Measurements from ENCODE around the gene TRPM2. TPM values are rescaled to one million over a fixed set of nuclear protein-coding genes. Genes with fewer than 3 reads are reported as not detected.

The TRPM2 gene
- total RNA-seq, 6 experiments from 2014 or later, result 0.92 to 2.0 (median 1.2) TPM

- Histone ChIP-seq H3K27ac (no peak overlapping the region), H3K4me3 (no peak overlapping the region), H3K9me3 (no peaks in the 10 kb centered on the region), H3K36me3 (no peaks in the 10 kb centered on the region), H3K27me3 (no peaks in the 10 kb centered on the region), H3K4me1 (no peaks in the 10 kb centered on the region)
- TF ChIP-seq, protein P1, sequence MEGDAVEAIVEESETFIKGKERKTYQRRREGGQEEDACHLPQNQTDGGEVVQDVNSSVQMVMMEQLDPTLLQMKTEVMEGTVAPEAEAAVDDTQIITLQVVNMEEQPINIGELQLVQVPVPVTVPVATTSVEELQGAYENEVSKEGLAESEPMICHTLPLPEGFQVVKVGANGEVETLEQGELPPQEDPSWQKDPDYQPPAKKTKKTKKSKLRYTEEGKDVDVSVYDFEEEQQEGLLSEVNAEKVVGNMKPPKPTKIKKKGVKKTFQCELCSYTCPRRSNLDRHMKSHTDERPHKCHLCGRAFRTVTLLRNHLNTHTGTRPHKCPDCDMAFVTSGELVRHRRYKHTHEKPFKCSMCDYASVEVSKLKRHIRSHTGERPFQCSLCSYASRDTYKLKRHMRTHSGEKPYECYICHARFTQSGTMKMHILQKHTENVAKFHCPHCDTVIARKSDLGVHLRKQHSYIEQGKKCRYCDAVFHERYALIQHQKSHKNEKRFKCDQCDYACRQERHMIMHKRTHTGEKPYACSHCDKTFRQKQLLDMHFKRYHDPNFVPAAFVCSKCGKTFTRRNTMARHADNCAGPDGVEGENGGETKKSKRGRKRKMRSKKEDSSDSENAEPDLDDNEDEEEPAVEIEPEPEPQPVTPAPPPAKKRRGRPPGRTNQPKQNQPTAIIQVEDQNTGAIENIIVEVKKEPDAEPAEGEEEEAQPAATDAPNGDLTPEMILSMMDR (IDR thresholded peaks at IDR 0.05), result no peak
- ATAC-seq, result no peak
- 50% methylated on average over 1 of the region's 18 CpGs for WGBS (ENCODE audit: insufficient coverage, low coverage, low lambda C conversion rate, missing lambda C conversion rate)
- intact Hi-C loops (cut with DNase I), result no loop called here
- peak; percentile 16 to 43 (median 35) for DNase-seq
These were observed 83.5 kb downstream of the TRPM2 start for GRCh38 chr21:44436958-44437357.

- DNase-seq (no peak), ATAC-seq (no peak)
- TF ChIP-seq, protein P1 (IDR thresholded peaks at IDR 0.05), result no peak
- TF ChIP-seq POLR2A (IDR thresholded peaks at IDR 0.05), result no peak
- H3K4me3 ChIP-seq, result no peak overlapping the region
- no peaks in the 10 kb centered on the region for H3K4me1 ChIP-seq
- no peak overlapping the region for H3K27ac ChIP-seq
- H3K36me3 ChIP-seq, result no peaks in the 10 kb centered on the region
- 67% methylated on average over 3 of the region's 5 CpGs for WGBS (ENCODE audit: insufficient coverage, low coverage, low lambda C conversion rate, missing lambda C conversion rate)
- intact Hi-C loops (cut with DNase I), result no loop called here
- no peaks in the 10 kb centered on the region for H3K27me3 ChIP-seq
- no peaks in the 10 kb centered on the region for H3K9me3 ChIP-seq
These were observed 83.9 kb downstream of the TRPM2 start for GRCh38 chr21:44437371-44437695.

GRCh38 chr21:44437696-44438431, 84.4 kb downstream of the TRPM2 start:
- no peaks in the 10 kb centered on the region for H3K9me3 ChIP-seq
- H3K4me3 ChIP-seq, result no peak overlapping the region
- no peaks in the 10 kb centered on the region for H3K27me3 ChIP-seq
- no peak overlapping the region for H3K27ac ChIP-seq
- H3K36me3 ChIP-seq, result no peaks in the 10 kb centered on the region
- WGBS (ENCODE audit: insufficient coverage, low coverage, low lambda C conversion rate, missing lambda C conversion rate), result 87% methylated on average over 7 of the region's 19 CpGs
- H3K4me1 ChIP-seq, result no peaks in the 10 kb centered on the region
- DNase-seq, result peak in 2 of 3 donors; percentile 21 to 54
- TF ChIP-seq, protein P1 (IDR thresholded peaks at IDR 0.05), result no peak
- TF ChIP-seq POLR2A (IDR thresholded peaks at IDR 0.05), result no peak
- intact Hi-C loops (cut with DNase I), result no loop called here
- no peak for ATAC-seq

DNA sequence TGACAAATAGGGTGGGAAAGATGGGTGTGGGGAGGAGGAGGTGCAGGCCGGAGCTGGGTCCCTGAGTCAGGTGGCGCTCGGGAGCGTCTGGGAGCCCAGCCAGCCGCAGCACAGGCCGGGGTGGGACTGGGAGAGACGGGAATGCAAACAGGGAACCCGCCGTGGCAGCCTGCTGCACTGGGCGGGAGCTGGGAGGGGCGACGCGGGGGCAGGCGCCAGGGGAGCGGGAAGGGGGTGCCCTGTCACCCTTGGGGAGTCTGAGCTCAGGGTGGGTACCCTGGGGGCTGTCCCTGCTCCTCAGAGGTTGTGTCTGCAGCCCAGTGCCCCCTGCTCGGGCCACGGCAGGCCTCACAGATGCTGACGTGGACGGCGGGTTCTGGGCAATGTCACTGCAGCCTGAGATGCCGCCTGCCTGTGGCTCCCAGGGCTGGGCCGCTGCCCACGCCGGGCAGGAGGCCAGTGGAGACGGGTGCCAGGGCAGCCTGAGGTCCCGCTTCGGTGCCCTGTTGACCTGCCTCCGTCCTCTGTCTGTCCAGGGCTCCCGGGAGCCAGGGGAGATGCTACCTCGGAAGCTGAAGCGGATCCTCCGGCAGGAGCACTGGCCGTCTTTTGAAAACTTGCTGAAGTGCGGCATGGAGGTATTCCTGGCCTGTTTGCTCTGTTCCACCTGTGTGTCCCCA, 85.2 kb downstream of the TRPM2 start:
- H3K4me1 ChIP-seq, result no peaks in the 10 kb centered on the region
- TF ChIP-seq POLR2A (IDR thresholded peaks at IDR 0.05), result no peak
- TF ChIP-seq, protein P1 (IDR thresholded peaks at IDR 0.05), result peak in 1 of 4 donors; percentile 5
- no peaks in the 10 kb centered on the region for H3K9me3 ChIP-seq
- intact Hi-C loops (cut with DNase I), result no loop called here
- ATAC-seq (peak; percentile 93 to 98 (median 96)), DNase-seq (peak; percentile 86 to 92 (median 92))
- no peaks in the 10 kb centered on the region for H3K27me3 ChIP-seq
- no CpG with 5 or more reads among the region's 34 CpGs for WGBS (ENCODE audit: insufficient coverage, low coverage, low lambda C conversion rate, missing lambda C conversion rate)
- H3K27ac ChIP-seq, result peak overlapping the region in 2 of 3 donors; percentile 61 to 66
- peak overlapping the region in 1 of 3 donors; percentile 31 for H3K4me3 ChIP-seq
- no peaks in the 10 kb centered on the region for H3K36me3 ChIP-seq
